GDM1 (cell line): Measurements from ENCODE around the gene AHDC1.
A peak's percentile ranks its signal among the peaks of the same experiment; 100 is the strongest.

Experiments
- DNase-seq: peaks from one replicate; lab custom pipeline; 2025; lab: John Stamatoyannopoulos, UW

AHDC1 gene

DNA sequence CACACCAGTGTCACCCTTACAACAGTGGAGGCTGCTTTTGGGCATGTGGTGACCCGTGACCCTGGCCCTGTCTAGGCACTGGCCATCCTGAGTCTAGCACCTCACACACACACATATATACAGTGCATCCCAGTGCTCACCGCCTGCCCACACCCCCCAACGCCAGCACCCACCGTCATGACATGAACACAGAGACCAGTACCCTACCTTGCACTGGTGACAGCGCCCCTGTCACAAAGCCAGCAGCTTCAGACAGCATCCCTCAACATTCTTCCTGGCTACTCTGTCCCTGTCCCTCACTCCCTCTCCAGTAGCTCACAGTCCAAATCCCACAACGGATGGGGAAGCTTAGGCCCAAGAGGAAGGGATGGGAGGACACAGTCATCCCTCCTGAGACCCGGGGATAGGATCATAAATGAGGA lies 27.1 kb downstream of the AHDC1 start:
- DNase-seq: no peak

DNA sequence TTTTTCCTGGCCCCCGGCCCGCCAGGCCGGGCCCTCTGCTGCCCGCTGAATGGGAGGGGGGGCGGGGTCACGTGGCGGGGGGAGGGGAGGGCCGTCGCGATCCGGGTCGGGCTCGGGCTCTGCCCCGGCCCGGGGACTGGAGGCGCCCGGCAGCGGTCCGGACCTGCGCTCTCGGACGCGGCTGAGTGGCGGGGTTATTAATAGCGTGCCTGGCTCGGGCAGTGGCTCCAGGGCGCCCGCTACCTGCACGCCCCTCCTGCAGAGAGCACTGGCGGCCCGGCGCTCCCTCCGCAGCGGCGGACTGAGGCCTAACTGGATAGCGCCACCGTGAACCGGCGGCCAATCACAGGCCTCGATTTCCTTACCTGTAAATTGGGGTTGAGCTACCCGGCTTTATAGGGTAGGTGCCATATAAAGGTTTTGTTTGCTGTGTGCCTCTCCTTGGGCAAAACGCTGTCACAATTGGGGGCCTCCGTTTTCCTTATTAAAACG lies 28.1 kb downstream of the AHDC1 start:
- DNase-seq: no peak

DNA sequence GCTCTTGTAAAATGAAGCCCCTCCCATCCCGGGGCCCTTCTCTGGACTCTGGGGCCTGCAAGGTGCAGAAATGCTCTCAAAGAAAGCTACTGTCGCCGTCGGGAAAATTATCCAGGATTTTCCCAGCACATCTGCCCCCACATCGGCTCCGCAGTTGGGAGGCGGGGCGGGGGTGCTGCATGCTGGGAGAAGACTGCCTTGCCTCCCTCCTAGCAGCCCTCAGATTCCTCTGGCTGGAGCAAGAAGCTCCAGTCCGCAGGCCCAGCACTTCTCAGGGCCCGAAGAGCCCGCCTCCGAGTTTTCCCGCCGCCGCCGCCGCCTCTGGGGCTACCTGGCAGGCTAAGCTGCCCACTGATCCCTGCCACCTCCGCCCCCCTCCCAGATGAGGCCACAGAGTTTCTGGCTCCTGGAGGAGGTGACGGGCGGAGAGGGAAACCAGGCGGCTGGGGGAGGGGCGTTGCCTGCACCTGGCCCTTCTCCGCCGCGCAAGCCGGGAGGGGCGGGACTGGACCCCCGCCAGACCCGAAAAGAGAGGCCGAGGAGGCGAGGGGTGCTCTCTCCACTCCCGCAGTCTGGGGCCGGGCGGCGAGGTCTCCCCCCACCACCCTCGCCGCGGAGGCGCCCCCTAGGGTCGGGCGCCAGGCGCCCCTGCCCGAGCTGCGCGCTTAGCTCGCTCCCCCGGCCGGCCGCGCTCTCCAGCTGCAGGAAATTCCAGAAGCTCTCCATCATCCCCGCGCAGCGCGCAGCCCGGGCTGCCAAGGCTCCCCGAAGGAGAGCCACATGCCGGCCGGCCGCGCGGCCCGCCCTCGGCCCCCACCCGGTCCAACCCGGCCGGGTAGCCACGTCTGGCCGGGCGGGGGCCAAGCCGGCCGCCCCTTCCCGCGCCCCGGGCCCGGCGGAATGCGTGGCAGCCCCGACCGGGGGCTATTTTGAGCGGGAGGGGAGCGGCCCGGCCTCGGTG lies 28.8 kb downstream of the AHDC1 start:
- DNase-seq: no peak

DNA sequence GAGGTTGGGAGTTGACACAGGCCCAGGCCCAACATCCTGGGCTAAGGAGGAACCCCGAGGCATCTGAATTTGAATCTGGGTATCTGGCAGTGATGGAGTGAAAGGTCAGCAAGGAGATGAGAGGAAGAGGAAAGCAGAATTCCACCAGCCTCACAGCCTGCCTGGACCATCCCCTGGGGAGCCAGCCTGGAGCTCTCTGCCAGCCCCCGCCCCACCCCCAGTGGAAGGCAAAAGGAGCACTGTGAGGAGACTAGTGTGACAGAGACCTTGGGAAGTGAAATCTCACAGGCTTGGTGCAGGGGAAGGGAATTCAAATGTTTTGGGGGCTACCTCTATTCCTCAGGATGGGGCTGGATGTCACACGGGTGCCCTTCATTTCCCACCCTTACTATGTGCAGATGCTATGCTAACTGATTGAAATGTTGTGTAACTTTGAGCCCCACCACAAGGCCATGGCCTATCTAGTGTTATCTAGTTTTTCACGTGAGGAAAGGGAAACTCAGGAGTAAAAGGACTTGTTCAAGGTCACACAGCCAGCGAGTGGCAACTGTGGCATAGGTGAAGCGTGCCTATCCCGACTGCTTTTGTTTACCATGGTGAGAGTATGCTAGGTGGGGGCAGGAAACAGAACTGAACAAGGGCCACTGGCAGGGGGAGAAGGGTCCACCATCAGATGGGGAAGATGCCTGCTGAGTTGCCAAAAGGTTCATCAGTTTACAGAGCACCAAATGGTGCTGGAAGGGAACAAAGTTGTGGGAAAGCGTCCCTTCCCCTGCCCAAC lies 29.8 kb downstream of the AHDC1 start:
- DNase-seq: no peak

DNA sequence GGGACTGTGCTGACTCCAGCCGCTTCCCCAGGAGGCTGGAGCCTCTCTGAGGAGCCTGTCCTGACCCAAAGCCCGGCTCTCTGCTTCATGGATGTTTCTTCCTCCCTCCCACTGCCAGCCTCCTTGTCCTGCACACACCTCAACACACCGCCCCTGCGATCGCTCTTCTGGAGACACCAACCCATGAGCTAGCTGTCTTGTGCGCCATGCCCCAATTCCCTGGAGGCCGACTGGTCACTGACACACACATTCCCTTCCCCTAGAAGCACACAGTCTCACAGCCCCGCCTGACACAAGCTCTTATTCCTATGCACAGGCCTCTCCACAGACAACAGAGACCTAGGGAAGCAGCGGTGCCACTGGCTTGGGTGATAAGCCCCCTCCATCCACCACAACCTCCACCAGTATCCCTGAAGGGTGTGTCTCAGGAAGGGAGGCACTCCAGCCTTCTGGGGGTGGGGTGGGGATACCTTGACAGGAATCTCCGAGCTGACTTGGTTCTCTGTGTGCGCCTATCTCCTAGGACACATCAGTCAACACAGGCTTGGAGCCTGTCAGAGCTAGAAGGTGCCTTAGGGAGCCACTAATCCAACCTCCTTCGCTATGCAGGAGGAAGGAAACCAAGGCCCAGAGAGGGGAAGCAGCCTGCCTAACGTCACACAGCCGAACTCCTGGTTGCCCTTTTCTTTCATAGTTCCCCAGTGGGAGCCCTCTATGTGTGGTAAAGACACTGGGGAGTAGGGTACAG lies 31.1 kb downstream of the AHDC1 start:
- DNase-seq: no peak

DNA sequence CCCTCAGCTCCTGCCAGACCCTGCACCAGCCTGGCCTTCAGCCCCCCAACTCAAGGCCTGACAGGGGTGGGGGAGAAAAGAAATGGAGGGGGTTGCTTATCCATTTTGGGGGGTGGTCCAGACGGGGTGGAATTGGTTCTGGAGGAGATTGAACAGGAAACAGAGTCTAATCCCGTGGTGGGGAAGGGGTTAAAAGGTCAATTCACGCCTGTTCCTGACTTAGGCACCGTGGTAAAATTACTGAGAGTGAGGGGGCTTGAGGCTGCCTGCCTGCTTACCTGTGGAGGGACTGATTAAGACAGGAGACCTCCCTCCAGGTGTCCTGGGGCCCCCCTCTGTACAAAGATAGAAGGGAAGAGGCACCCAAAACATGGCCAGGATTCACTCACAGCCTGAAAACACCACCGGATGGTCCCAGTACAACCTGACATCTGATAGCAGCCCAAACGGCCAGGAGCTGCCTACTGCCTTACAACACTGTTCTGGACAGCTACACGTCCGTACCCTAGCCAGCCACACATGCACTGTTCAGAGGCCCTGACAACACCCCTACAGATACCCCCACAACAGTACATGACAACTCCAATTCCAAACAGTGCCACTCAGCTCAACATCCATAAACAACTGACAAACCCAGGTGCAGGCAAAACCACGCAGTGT lies 31.8 kb downstream of the AHDC1 start:
- DNase-seq: no peak

DNA sequence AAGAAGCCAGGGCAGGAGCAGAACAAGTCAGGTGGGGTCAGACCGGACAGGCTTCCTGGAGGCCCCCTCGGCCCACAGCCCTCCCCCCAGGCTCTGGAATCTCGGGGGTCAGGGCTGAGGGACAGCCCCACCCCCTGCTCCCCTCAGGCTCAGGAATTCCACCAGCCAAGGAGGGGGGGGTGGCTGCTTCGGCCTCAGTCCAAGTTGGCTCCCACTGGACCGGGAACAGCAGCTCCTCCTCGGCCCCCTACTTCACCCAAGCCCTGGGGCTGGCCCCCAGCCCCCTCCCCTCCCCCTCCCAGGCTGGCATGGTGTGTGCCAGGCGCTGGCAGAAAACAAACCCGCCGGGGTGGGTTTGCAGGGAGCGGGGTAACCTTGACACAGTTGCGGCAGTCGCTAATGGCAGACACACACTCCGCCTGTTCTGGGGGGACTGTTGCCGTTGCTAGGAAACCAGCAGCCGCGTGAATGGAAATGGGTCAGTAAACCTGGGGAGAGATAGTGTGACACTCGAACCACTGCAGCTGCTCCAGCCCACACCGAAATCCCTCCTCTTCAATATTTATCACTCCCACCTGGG lies 32.4 kb downstream of the AHDC1 start:
- no peak for DNase-seq

DNA sequence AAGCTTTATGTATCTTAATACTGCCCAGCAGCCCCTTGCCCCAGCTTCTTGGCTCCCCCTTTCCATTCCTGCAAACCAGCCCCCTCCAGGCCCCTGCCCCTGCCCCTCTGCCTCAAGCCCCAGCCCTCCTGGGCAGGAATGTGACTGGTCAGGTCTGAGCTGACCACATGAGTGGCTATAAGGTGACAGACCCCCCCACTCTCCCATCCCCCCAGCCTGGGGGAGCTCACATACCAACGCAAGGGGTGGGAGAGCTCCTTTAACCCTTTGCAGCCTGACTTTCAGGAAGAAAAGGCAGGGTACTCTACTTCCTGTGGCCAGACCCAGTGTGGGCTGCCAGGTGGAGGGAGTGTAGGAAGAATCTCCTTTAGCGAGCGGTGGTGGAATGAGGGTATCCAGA lies 33.2 kb downstream of the AHDC1 start:
- DNase-seq: no peak

DNA sequence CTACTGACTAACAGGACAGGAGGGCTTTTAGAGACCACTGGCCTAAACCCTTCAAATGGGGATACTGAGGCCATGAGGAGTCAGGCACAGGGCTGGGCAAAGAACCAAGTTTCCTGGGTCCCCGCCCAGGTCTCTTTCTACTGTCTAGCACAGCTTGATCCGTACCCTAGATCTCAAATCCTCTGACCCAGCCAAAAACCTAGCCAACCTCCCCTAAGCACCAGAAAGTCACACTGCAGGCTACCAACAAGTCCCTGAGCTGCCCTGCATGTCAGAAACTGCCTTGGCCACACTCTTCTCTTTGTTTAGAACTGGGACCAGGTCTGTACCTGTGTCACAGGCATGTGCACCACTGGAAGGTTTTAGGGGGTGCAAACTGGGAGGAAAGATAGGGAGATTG lies 33.6 kb downstream of the AHDC1 start:
- no peak for DNase-seq

DNA sequence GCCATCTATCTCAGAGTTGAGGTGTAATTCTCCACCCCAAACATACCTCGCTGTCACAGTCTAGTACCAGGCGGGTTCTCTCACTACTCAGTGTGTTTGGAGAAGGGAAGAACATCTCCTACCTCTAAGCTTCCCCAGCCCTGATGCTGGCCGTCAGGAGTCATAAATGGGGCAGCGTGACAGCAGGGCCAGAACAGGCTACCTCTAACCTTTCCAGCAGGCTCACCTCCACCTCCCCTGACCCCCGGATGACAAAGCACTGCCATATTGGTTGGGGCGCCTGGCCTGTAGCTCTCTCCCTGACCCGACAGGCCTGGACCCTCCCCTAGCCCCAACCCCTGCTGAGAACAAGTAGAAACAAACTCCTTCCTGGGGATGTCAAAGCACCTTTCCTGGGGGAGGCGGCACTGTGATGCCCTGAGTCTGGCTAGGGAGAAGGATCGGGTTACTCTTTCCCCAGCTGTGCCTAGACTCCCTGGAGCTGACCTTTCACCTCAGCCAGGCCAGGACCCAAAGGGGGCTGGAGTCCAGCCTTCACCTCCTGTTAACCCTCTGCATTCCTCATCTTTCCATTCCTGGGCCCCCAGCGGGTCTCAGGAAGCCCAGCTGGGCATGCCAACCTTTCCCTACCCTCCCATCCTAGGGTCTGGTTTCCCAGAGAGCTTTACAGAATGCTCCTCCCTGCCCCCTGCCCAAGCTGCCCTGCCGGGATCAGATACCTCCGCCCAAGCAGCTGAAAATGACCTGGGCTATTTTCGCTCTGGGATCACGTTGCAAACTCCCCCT lies 34.2 kb downstream of the AHDC1 start:
- no peak for DNase-seq

DNA sequence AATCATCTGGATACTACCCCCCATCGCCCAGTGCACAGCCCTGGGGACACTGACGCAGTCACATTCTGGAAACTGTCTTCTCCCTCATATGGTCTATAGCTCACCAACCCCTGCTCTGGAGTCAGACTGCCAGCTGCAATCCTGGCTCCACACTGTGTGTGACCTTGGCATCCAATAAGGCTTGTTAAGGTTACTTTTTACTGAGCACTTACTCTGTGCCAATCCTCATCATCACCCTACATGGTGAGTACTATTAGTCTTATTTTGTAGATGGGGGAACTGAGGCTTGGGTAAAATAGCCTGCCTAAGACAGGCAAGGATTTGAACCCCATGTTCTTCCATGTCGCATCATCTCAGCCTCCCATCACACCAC lies 34.9 kb downstream of the AHDC1 start:
- no peak for DNase-seq

DNA sequence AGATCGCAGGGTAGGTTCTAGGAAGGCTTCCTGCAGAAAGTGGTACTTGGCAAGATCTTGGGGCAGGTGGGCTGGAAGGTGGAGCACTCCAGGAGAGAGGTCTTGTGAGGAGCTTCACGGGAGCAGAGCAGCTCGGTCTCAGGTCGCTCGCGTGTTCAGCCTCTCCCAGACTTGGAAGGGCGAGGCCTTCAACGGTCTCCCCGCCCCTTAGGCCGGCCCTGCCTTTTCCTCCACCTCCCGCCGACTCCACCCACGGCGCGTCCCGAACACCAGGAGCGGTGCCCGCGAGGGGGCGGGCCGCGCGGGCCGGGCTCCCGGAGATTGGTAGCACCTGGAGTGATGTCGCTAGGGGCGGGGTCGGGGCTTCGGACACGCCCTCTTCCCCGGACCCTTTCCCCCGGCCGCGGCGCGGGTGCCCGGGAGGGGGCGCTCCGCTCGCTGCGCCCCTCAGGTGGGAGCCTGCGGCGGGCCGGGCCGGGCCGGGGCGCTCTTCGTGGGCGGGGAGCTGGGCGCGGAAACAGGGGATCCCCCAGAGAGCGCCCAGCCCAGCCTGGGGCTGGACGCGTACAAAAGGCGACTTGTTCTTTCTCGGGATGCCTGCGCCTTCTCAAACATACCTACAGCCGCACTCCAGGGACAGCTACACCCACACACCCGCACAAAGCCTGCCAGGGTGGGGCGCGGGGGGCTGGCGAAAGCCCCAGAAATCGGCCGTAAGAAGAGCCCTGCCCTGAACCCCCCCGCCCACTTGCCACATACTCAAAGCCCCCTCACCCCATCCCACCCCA lies 35.5 kb downstream of the AHDC1 start:
- peak; percentile 95 for DNase-seq

DNA sequence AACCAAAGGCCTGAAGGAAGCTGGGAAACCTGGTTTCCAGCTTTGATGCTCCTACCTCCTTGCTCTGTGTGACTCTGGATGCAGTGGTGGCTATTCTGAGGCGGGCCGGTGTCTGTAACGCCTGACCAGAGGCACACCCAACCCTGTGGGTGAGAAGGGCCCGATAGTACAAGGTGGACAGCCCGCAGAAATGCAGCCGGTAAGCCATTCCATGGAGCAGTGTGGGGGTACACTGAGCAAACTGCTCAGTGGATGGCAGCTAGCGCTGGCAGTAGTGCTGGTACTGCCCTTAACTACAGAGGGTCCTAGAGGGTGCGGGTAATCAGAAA lies 36.0 kb downstream of the AHDC1 start:
- no peak for DNase-seq

DNA sequence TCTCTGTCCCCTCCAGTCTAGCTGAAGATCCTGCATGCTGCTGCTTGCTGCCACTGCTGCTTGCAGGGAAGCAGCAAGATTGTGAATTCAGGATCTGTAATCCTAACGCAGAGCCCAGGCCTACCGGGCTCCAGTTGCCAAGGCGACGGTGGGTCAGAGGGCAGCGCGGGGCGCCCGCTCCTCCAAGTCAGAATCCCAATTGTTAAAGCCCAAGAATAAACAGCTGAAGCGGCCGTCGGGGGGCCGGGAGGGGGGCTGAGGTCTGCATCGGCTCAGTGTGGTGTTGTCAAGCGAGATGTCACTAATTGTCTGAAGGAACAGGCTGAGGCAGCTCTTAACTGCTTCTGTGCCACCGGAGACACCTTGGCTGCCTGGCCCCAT lies 36.8 kb downstream of the AHDC1 start:
- DNase-seq: no peak

DNA sequence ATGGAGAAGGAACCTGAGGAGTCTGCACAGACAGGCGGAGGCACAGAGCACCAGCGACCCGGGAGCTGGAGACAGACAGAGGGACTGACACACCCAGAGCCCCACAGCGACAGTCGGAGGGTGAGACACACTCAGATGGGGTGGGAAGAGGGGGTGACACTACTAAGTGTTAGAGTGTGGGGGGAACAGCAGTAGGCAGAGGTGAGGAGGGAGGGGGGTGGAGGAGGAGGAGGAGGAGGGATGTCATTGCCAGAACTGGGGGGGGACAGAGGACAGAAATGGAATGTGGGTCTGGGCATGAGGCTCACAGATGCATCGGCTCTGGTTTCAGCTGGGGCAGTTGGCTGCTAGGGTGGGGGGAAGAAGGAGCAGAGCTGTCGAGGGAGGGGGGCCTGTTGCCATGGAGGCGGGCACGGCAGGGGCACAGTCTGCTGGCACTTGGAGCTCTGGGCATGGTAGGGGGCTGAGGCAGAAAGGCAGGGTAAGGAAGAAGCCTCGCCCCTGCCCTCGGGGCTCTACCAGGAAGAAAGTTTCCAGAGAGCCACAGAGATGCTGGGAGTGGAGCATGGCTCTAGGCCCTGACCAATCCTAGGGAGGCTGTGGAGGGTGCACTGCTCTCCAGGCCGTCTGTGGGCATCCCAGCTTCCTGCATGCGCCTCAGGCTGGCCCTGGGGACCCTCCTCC lies 37.3 kb downstream of the AHDC1 start:
- no peak for DNase-seq

DNA sequence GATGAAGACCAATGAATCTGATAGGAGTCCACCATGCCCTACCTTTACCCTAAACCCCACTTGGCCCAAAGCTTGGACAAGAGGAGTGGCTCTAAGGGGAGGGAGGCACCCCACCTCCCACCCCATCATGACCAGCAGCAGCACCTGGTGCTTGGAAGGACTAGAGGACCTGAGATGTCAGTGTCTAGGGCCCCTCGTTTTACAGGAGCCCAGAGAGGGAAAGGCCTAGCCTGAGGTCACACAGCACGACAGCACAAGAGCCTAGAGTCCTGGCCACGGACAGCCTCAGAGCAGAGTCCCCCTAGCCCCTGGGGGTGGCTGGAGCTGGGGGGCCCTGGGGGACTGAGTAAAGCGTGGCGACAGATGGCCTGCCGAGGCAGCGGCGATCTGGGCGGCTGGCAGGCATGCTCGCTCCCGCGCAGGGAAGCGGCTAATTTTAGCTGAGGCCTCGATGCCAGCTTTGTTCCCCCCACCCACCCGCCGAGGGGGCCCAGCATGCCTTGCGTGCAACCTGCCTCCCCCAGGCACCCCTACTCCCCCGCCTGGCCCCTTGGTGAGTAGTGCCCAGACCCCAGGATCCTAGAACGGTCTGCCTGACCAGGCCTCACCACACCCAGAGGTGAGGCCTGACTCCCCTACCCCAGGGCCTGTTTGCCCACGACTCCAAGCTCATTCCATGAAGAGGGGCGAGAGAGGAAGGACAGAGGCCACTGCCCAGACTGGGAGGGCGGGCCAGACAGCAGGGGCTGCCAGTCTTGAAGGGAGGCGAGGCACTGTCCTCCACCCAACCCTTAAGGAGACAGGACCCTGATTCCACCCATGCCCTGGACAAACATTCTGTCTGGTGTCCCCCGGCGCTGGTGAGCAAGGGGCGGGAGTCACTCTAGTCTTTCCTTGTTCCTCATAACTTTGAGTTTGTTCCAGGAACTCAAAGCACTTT lies 39.0 kb downstream of the AHDC1 start:
- DNase-seq: no peak

DNA sequence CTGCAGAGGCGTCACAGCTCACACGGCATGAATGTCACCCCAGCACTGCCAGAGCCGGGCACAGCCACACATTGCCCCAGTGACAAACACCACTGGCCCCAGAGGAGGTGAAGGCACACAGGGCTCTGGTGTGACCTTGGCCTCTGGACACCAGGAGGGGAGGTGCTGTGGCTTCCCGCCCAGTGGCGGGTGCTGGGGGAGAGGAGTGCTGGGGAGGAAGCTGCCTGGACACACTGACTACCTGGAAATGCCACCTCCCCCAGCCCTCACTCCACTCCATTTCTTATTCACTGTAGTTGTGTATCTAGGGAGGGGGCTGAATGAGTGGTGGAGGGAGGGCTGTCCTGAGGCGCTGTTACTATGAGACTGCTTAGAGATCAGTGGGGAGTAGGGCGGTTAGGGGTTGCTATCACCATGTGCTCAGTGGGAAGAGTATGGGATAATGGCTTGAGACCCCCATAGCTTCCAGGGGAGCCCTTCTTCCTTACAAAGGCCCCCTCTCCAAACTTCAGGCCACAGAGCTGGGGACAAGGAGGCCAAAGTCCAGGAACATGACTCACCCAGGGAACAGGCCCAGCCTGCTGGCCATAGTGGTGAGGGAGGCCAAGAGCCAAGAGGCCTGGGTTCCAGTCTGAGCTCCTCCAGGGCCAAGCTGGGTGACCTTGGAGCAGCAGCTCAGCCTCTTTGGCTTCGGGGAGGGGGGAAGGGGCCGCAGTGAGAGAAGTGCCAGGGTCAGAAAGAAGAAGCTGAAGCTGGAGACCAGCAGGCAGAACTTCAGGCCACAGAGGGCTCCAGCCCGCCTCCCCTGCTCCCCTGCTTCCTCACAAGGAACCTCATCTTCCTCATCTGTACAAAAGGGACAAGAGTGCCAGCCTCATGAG lies 40.1 kb downstream of the AHDC1 start:
- DNase-seq: peak; percentile 37

DNA sequence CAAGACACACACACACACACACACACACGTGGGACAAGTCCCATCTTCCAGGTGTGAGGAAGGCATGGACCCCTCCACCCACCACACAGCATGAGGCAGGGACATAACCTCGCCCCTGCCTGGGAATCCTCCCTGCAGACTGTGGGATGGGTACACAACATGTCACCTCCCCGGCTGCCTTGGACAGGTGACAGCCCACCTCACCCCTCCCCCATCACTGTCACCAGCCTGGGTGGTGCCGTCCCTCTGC lies 40.7 kb downstream of the AHDC1 start:
- DNase-seq: no peak
